Measurements from ENCODE around the gene DUSP12.

Gene DUSP12

GRCh38 chr1:161784968-161785367, 35.4 kb downstream of the DUSP12 start:
- Histone ChIP-seq H3K4me3 (ENCODE audit: insufficient read depth, low read depth, low read length) (no peak overlapping the region), H3K27me3 (ENCODE audit: control insufficient read depth, insufficient read depth, low read length, poor library complexity, severe bottlenecking) (no peaks in the 10 kb centered on the region), H3K36me3 (ENCODE audit: control insufficient read depth, insufficient read depth, low read length) (peaks cover 5% of the 10 kb centered on the region), H3K9me3 (ENCODE audit: control insufficient read depth, low read length) (no peaks in the 10 kb centered on the region), H3K27ac (ENCODE audit: insufficient read depth, low read depth, low read length, poor library complexity, severe bottlenecking) (no peak overlapping the region), H3K4me1 (ENCODE audit: control insufficient read depth, insufficient read depth, low read length) (no peaks in the 10 kb centered on the region)
- WGBS, 2 experiments, result 88 to 96% methylated on average over 1 of the region's 1 CpG

GRCh38 chr1:161787355-161787754, 37.8 kb downstream of the DUSP12 start:
- H3K27me3 ChIP-seq (ENCODE audit: control insufficient read depth, insufficient read depth, low read length, poor library complexity, severe bottlenecking), result no peaks in the 10 kb centered on the region
- 80 to 83% methylated on average over 3 of the region's 4 CpGs for WGBS, 2 experiments
- no peaks in the 10 kb centered on the region for H3K4me1 ChIP-seq (ENCODE audit: control insufficient read depth, insufficient read depth, low read length)
- H3K4me3 ChIP-seq (ENCODE audit: insufficient read depth, low read depth, low read length), result no peak overlapping the region
- no peak overlapping the region for H3K27ac ChIP-seq (ENCODE audit: insufficient read depth, low read depth, low read length, poor library complexity, severe bottlenecking)
- H3K9me3 ChIP-seq (ENCODE audit: control insufficient read depth, low read length), result no peaks in the 10 kb centered on the region
- H3K36me3 ChIP-seq (ENCODE audit: control insufficient read depth, insufficient read depth, low read length), result peaks cover 5% of the 10 kb centered on the region

- Histone ChIP-seq H3K27me3 (ENCODE audit: control insufficient read depth, insufficient read depth, low read length, poor library complexity, severe bottlenecking) (no peaks in the 10 kb centered on the region), H3K4me1 (ENCODE audit: control insufficient read depth, insufficient read depth, low read length) (no peaks in the 10 kb centered on the region), H3K9me3 (ENCODE audit: control insufficient read depth, low read length) (no peaks in the 10 kb centered on the region), H3K27ac (ENCODE audit: insufficient read depth, low read depth, low read length, poor library complexity, severe bottlenecking) (no peak overlapping the region), H3K36me3 (ENCODE audit: control insufficient read depth, insufficient read depth, low read length) (peaks cover 5% of the 10 kb centered on the region), H3K4me3 (ENCODE audit: insufficient read depth, low read depth, low read length) (no peak overlapping the region)
- WGBS, 2 experiments, result 92 to 95% methylated on average over 4 of the region's 4 CpGs
These were observed 41.2 kb downstream of the DUSP12 start for GRCh38 chr1:161790587-161791317.

GRCh38 chr1:161791904-161792655, 42.5 kb downstream of the DUSP12 start:
- H3K27ac ChIP-seq (ENCODE audit: insufficient read depth, low read depth, low read length, poor library complexity, severe bottlenecking), result no peak overlapping the region
- 95 to 97% methylated on average over 5 of the region's 5 CpGs for WGBS, 2 experiments
- no peaks in the 10 kb centered on the region for H3K9me3 ChIP-seq (ENCODE audit: control insufficient read depth, low read length)
- H3K4me3 ChIP-seq (ENCODE audit: insufficient read depth, low read depth, low read length), result no peak overlapping the region
- no peaks in the 10 kb centered on the region for H3K27me3 ChIP-seq (ENCODE audit: control insufficient read depth, insufficient read depth, low read length, poor library complexity, severe bottlenecking)
- no peaks in the 10 kb centered on the region for H3K36me3 ChIP-seq (ENCODE audit: control insufficient read depth, insufficient read depth, low read length)
- no peaks in the 10 kb centered on the region for H3K4me1 ChIP-seq (ENCODE audit: control insufficient read depth, insufficient read depth, low read length)

- H3K4me1 ChIP-seq (ENCODE audit: control insufficient read depth, insufficient read depth, low read length), result no peaks in the 10 kb centered on the region
- no peaks in the 10 kb centered on the region for H3K36me3 ChIP-seq (ENCODE audit: control insufficient read depth, insufficient read depth, low read length)
- no peaks in the 10 kb centered on the region for H3K9me3 ChIP-seq (ENCODE audit: control insufficient read depth, low read length)
- H3K27ac ChIP-seq (ENCODE audit: insufficient read depth, low read depth, low read length, poor library complexity, severe bottlenecking), result no peak overlapping the region
- WGBS, 2 experiments, result 37 to 71% methylated on average over 2 to 3 of the region's 3 CpGs
- H3K4me3 ChIP-seq (ENCODE audit: insufficient read depth, low read depth, low read length), result no peak overlapping the region
- H3K27me3 ChIP-seq (ENCODE audit: control insufficient read depth, insufficient read depth, low read length, poor library complexity, severe bottlenecking), result no peaks in the 10 kb centered on the region
These were observed 43.2 kb downstream of the DUSP12 start for GRCh38 chr1:161792740-161793139.

- H3K4me1 ChIP-seq (ENCODE audit: control insufficient read depth, insufficient read depth, low read length), result no peaks in the 10 kb centered on the region
- WGBS, 2 experiments, result no CpG with 5 or more reads among the region's 1 CpG
- H3K4me3 ChIP-seq (ENCODE audit: insufficient read depth, low read depth, low read length), result no peak overlapping the region
These were observed 50.2 kb downstream of the DUSP12 start for GRCh38 chr1:161799792-161800191.

GRCh38 chr1:161801955-161802354, 52.4 kb downstream of the DUSP12 start:
- Histone ChIP-seq H3K4me3 (ENCODE audit: insufficient read depth, low read depth, low read length) (no peak overlapping the region), H3K9me3 (ENCODE audit: control insufficient read depth, low read length) (no peaks in the 10 kb centered on the region), H3K36me3 (ENCODE audit: control insufficient read depth, insufficient read depth, low read length) (no peaks in the 10 kb centered on the region), H3K27ac (ENCODE audit: insufficient read depth, low read depth, low read length, poor library complexity, severe bottlenecking) (no peak overlapping the region), H3K27me3 (ENCODE audit: control insufficient read depth, insufficient read depth, low read length, poor library complexity, severe bottlenecking) (no peaks in the 10 kb centered on the region), H3K4me1 (ENCODE audit: control insufficient read depth, insufficient read depth, low read length) (no peaks in the 10 kb centered on the region)
- WGBS, 2 experiments, result 75 to 76% methylated on average over 6 to 7 of the region's 7 CpGs

More at GRCh38 chr1:161799792-161800191, 50.2 kb downstream of the DUSP12 start:
- Histone ChIP-seq H3K27ac (ENCODE audit: insufficient read depth, low read depth, low read length, poor library complexity, severe bottlenecking) (no peak overlapping the region), H3K36me3 (ENCODE audit: control insufficient read depth, insufficient read depth, low read length) (no peaks in the 10 kb centered on the region), H3K27me3 (ENCODE audit: control insufficient read depth, insufficient read depth, low read length, poor library complexity, severe bottlenecking) (no peaks in the 10 kb centered on the region), H3K9me3 (ENCODE audit: control insufficient read depth, low read length) (no peaks in the 10 kb centered on the region)

- H3K9me3 ChIP-seq (ENCODE audit: control insufficient read depth, low read length), result no peaks in the 10 kb centered on the region
- H3K4me3 ChIP-seq (ENCODE audit: insufficient read depth, low read depth, low read length), result no peak overlapping the region
- no peaks in the 10 kb centered on the region for H3K4me1 ChIP-seq (ENCODE audit: control insufficient read depth, insufficient read depth, low read length)
- H3K27me3 ChIP-seq (ENCODE audit: control insufficient read depth, insufficient read depth, low read length, poor library complexity, severe bottlenecking), result no peaks in the 10 kb centered on the region
- H3K36me3 ChIP-seq (ENCODE audit: control insufficient read depth, insufficient read depth, low read length), result no peaks in the 10 kb centered on the region
- WGBS, 2 experiments, result 95 to 97% methylated on average over 2 of the region's 2 CpGs
- no peak overlapping the region for H3K27ac ChIP-seq (ENCODE audit: insufficient read depth, low read depth, low read length, poor library complexity, severe bottlenecking)
These were observed 53.6 kb downstream of the DUSP12 start for GRCh38 chr1:161803181-161803580.

GRCh38 chr1:161805399-161806197, 56.0 kb downstream of the DUSP12 start:
- H3K4me3 ChIP-seq (ENCODE audit: insufficient read depth, low read depth, low read length), result no peak overlapping the region
- no peaks in the 10 kb centered on the region for H3K4me1 ChIP-seq (ENCODE audit: control insufficient read depth, insufficient read depth, low read length)
- H3K9me3 ChIP-seq (ENCODE audit: control insufficient read depth, low read length), result no peaks in the 10 kb centered on the region
- no peak overlapping the region for H3K27ac ChIP-seq (ENCODE audit: insufficient read depth, low read depth, low read length, poor library complexity, severe bottlenecking)
- H3K27me3 ChIP-seq (ENCODE audit: control insufficient read depth, insufficient read depth, low read length, poor library complexity, severe bottlenecking), result no peaks in the 10 kb centered on the region
- H3K36me3 ChIP-seq (ENCODE audit: control insufficient read depth, insufficient read depth, low read length), result no peaks in the 10 kb centered on the region
- WGBS, 2 experiments, result 93 to 96% methylated on average over 3 of the region's 3 CpGs
